Measurements from ENCODE around the gene PNCK. TPM values are rescaled to one million over a fixed set of nuclear protein-coding genes. Genes with fewer than 3 reads are reported as not detected.

Gene PNCK
- total and polyA plus RNA-seq, 2 of the 13 experiments (the other 11 are each of a cell fraction or from before 2014, with no cell fraction given) = 33.1 TPM; not detected in 1

GRCh38 chrX:153626863-153627674 is 46.5 kb downstream of the PNCK start (continued):
- TF ChIP-seq CHD4 (IDR thresholded peaks at IDR 0.05; ENCODE audit: borderline replicate concordance, low read length) (no peak), PTBP1 (IDR thresholded peaks at IDR 0.05; ENCODE audit: low read depth, low read length, poor library complexity, severe bottlenecking) (no peak), HNF4A (CRISPR knock-in tag; IDR thresholded peaks at IDR 0.05) (peak; percentile 90), KDM6A (CRISPR knock-in tag; IDR thresholded peaks at IDR 0.05; ENCODE audit: low read depth) (peak; percentile 62; the same call in 1 of the 2 replicates), NCOR1 (IDR thresholded peaks at IDR 0.05; ENCODE audit: borderline replicate concordance, low read length) (peak; percentile 69; the same call in 1 of the 2 replicates), SSRP1 (CRISPR knock-in tag; IDR thresholded peaks at IDR 0.05) (no peak), ZNF660 (CRISPR knock-in tag; IDR thresholded peaks at IDR 0.05; ENCODE audit: borderline replicate concordance, low read depth) (no peak), RAD21 (CRISPR knock-in tag; IDR thresholded peaks at IDR 0.05) (no peak), NKX3-1 (CRISPR knock-in tag; IDR thresholded peaks at IDR 0.05) (no peak), MAFF (IDR thresholded peaks at IDR 0.05; ENCODE audit: low read depth, low read length) (no peak), REPIN1 (CRISPR knock-in tag; IDR thresholded peaks at IDR 0.05; ENCODE audit: borderline replicate concordance, low read depth) (peak; percentile 47; the same call in 1 of the 2 replicates), NCOA2 (CRISPR knock-in tag; IDR thresholded peaks at IDR 0.05) (peak; percentile 87), NFE2L2 (IDR thresholded peaks at IDR 0.05; ENCODE audit: low read length) (no peak)
- TF ChIP-seq, protein P1, sequence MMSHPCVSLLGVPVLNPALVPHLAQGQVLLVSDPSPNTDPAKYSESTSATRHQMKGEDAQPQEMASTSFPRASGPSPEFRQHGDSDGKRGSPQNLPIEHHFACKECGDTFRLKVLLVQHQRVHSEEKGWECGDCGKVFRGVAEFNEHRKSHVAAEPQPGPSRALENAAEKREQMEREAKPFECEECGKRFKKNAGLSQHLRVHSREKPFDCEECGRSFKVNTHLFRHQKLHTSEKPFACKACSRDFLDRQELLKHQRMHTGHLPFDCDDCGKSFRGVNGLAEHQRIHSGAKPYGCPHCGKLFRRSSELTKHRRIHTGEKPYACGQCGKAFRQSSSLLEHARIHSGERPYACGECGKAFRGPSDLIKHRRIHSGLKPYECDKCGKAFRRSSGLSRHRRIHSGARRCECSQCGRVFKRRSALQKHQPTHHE (CRISPR knock-in tag; IDR thresholded peaks at IDR 0.05; ENCODE audit: borderline replicate concordance) = no peak
- TF ChIP-seq, protein P2, sequence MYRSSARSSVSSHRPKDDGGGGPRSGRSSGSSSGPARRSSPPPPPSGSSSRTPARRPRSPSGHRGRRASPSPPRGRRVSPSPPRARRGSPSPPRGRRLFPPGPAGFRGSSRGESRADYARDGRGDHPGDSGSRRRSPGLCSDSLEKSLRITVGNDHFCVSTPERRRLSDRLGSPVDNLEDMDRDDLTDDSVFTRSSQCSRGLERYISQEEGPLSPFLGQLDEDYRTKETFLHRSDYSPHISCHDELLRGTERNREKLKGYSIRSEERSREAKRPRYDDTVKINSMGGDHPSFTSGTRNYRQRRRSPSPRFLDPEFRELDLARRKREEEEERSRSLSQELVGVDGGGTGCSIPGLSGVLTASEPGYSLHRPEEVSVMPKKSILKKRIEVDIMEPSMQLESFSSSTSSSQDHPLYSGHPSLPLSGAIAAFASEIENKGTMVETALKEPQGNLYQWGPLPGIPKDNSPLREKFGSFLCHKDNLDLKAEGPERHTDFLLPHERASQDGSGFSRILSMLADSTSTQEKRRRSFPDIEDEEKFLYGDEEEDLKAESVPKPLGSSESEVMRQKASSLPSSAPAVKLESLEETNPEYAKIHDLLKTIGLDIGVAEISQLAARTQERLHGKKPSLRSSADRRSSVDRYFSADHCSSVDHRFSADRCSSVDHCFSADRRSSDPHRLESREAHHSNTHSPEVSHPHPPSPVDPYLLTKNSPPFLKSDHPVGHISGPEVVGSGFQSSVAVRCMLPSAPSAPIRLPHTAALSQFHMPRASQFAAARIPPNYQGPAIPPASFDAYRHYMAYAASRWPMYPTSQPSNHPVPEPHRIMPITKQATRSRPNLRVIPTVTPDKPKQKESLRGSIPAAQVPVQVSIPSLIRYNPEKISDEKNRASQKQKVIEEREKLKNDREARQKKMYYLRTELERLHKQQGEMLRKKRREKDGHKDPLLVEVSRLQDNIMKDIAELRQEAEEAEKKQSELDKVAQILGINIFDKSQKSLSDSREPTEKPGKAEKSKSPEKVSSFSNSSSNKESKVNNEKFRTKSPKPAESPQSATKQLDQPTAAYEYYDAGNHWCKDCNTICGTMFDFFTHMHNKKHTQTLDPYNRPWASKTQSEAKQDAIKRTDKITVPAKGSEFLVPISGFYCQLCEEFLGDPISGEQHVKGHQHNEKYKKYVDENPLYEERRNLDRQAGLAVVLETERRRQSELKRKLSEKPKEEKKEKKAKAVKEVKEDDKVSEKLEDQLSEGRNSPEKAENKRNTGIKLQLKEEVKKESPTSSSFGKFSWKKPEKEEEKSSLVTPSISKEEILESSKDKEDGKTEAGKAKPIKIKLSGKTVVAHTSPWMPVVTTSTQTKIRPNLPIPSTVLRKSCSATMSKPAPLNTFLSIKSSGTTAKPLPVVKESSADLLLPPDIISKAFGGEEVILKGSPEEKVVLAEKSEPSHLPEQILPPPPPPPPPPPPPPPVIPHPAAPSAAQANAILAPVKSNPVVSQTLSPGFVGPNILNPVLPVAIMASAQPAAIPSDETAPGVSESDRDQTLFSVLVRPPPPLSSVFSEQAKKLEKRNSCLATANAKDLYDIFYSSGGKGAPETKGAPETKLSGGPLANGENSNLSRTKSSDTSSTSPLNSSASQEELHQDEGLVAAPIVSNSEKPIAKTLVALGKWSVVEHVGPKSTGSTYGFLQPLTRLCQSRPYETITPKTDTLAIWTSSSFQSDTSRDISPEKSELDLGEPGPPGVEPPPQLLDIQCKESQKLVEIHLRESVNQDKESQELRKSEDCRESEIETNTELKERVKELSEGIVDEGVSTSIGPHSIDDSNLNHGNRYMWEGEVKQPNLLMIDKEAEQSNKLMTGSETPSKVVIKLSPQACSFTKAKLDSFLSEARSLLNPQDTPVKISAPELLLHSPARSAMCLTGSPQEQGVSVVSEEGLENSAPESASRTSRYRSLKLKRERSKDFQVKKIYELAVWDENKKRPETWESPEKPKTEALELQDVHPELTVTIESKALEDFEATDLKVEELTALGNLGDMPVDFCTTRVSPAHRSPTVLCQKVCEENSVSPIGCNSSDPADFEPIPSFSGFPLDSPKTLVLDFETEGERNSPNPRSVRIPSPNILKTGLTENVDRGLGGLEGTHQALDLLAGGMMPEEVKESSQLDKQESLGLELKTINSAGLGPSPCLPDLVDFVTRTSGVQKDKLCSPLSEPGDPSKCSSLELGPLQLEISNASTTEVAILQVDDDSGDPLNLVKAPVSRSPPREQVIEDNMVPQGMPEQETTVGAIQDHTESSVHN (CRISPR knock-in tag; IDR thresholded peaks at IDR 0.05) = no peak; the same call in 1 of the 2 replicates
- TF ChIP-seq, protein P3, sequence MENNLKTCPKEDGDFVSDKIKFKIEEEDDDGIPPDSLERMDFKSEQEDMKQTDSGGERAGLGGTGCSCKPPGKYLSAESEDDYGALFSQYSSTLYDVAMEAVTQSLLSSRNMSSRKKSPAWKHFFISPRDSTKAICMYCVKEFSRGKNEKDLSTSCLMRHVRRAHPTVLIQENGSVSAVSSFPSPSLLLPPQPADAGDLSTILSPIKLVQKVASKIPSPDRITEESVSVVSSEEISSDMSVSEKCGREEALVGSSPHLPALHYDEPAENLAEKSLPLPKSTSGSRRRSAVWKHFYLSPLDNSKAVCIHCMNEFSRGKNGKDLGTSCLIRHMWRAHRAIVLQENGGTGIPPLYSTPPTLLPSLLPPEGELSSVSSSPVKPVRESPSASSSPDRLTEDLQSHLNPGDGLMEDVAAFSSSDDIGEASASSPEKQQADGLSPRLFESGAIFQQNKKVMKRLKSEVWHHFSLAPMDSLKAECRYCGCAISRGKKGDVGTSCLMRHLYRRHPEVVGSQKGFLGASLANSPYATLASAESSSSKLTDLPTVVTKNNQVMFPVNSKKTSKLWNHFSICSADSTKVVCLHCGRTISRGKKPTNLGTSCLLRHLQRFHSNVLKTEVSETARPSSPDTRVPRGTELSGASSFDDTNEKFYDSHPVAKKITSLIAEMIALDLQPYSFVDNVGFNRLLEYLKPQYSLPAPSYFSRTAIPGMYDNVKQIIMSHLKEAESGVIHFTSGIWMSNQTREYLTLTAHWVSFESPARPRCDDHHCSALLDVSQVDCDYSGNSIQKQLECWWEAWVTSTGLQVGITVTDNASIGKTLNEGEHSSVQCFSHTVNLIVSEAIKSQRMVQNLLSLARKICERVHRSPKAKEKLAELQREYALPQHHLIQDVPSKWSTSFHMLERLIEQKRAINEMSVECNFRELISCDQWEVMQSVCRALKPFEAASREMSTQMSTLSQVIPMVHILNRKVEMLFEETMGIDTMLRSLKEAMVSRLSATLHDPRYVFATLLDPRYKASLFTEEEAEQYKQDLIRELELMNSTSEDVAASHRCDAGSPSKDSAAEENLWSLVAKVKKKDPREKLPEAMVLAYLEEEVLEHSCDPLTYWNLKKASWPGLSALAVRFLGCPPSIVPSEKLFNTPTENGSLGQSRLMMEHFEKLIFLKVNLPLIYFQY (CRISPR knock-in tag; IDR thresholded peaks at IDR 0.05; ENCODE audit: borderline replicate concordance) = no peak; the same call in 1 of the 2 replicates

Measured in HepG2 (cell line).